ENCODE measurements around the gene MACF1.

Gene MACF1

GRCh38 chr1:39524171-39524570, 319.7 kb downstream of the MACF1 start:
- DNase-seq = no peak

- no peak for DNase-seq
Observed at GRCh38 chr1:39524591-39525365, 320.3 kb downstream of the MACF1 start.

GRCh38 chr1:39525366-39526165, 321.1 kb downstream of the MACF1 start:
- no peak for DNase-seq

- DNase-seq = no peak
Observed at GRCh38 chr1:39526466-39527189, 322.1 kb downstream of the MACF1 start.

- DNase-seq = peak; percentile 99
Observed at GRCh38 chr1:39527190-39527579, 322.7 kb downstream of the MACF1 start.

- DNase-seq = no peak
Observed at GRCh38 chr1:39528082-39528481, 323.6 kb downstream of the MACF1 start.

- no peak for DNase-seq
Observed at GRCh38 chr1:39529901-39530535, 325.5 kb downstream of the MACF1 start.

- no peak for DNase-seq
Observed at GRCh38 chr1:39531526-39531925, 327.0 kb downstream of the MACF1 start.

GRCh38 chr1:39533442-39533841, 328.9 kb downstream of the MACF1 start:
- DNase-seq = no peak

All from NCI-H748 treated with DMSO at 0.1 percent for 48 hours (cell line).